SK-N-MC (cell line): Measurements from ENCODE around the gene MYEOV.
A peak's percentile ranks its signal among the peaks of the same experiment; 100 is the strongest.

Source experiments
- DNase-seq: peaks from one replicate; pipeline ENCODE4 v3.0.0-alpha.2; 2011; ENCODE audit warnings: low read depth, low spot score
- H3K27ac ChIP-seq: fragments of 200-600 bp; sonication (generic); 2 replicates; pipeline ENCODE4 v1.5.1; 2016; ENCODE audit warnings: mixed run types
- H3K36me3 ChIP-seq: fragments of 200-600 bp; sonication (generic); 2 replicates; pipeline ENCODE4 v1.6.1; 2017; ENCODE audit warnings: antibody characterized with exemption, low read length, mixed read lengths; ENCODE audit not compliant: insufficient read depth
- H3K4me3 ChIP-seq: fragments of 200-600 bp; sonication (generic); 2 replicates; pipeline ENCODE4 v1.5.1; 2016
- H3K9ac ChIP-seq: fragments of 200-600 bp; sonication (generic); 2 replicates; pipeline ENCODE4 v1.8.0; 2017; ENCODE audit warnings: mixed run types, mixed read lengths; ENCODE audit not compliant: insufficient read length
- H3K9me3 ChIP-seq: fragments of 200-600 bp; sonication (generic); 2 replicates; pipeline ENCODE4 v1.6.1; 2017; ENCODE audit warnings: low read depth, mild to moderate bottlenecking, antibody characterized with exemption, low read length, moderate library complexity, mixed read lengths
- EZH2 ChIP-seq: fragments of 200-600 bp; sonication (generic); IDR thresholded peaks from one replicate; pipeline ENCODE4 v1.6.1; 2017; ENCODE audit warnings: antibody characterized with exemption
- FOXP2 ChIP-seq: optimal IDR thresholded peaks from 2 replicates; pipeline ENCODE3; 2011; ENCODE audit warnings: mild to moderate bottlenecking, moderate library complexity; ENCODE audit not compliant: insufficient read depth; ENCODE audit errors: extremely low read length, control extremely low read depth
- POLR2AphosphoS5 ChIP-seq: IDR thresholded peaks from 2 replicates; pipeline ENCODE4 v1.6.1; 2012; ENCODE audit warnings: mild to moderate bottlenecking, low read depth, low read length, borderline replicate concordance

MYEOV gene

DNA sequence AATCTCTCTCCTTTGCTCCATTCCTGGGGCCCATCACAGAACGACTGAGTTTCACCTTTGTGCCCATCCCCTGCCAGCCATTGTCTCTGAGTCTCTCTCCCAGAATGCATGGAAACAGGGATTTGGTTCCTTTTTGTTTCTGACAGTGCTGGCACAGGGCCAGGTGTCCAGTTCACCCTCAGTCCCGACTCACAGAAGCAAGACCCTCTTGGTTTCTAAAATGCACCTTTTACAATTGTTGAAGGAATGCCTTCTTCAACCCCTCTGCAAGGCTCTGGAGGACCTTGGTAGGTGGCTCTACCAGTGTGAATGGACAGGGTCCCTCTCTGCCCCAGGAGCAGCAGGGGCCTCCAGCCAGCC is 5.1 kb upstream of the MYEOV start:
- H3K4me3 ChIP-seq = no peak overlapping the region
- no peak overlapping the region for H3K9ac ChIP-seq
- DNase-seq = no peak
- H3K9me3 ChIP-seq = no peaks in the 10 kb centered on the region
- H3K27ac ChIP-seq = no peak overlapping the region
- TF ChIP-seq POLR2AphosphoS5 = no peak
- no peak for TF ChIP-seq EZH2
- no peak for TF ChIP-seq FOXP2
- H3K36me3 ChIP-seq = no peaks in the 10 kb centered on the region

GRCh38 chr11:69290806-69291205 is 3.1 kb upstream of the MYEOV start:
- DNase-seq = no peak
- no peaks in the 10 kb centered on the region for H3K9me3 ChIP-seq
- TF ChIP-seq EZH2 = no peak
- no peak for TF ChIP-seq FOXP2
- TF ChIP-seq POLR2AphosphoS5 = no peak

DNA sequence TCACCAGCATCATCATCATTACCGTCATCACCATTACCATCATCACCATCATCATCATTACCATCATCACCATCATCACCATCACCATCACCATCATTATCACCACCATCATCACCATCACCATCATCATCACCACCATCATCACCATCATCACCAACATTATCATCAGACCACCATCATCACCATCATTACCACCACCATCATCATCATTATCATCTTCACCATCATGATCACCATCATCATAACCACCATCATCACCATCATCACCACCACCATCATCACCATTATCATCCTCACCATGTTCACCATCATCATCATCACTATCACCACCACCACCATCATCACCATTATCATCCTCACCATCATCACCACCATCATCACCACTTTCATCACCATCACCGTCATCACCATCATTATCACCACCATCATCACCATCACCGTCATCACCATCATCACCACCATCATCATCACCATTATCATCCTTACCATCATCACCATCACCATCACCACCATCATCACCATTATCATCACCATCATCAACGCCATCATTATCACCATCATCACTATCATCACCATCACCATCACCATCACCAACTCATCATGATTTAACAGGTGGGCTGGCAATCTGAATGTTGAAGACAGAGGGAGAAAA is 2.4 kb upstream of the MYEOV start:
- H3K9ac ChIP-seq = no peak overlapping the region
- no peak for DNase-seq
- no peak overlapping the region for H3K4me3 ChIP-seq
- TF ChIP-seq POLR2AphosphoS5 = no peak
- TF ChIP-seq EZH2 = no peak
- H3K36me3 ChIP-seq = peaks cover 17% of the 10 kb centered on the region
- H3K9me3 ChIP-seq = no peaks in the 10 kb centered on the region
- no peak overlapping the region for H3K27ac ChIP-seq

More at GRCh38 chr11:69290806-69291205, 3.1 kb upstream of the MYEOV start:
- Histone ChIP-seq H3K27ac (no peak overlapping the region), H3K4me3 (no peak overlapping the region), H3K9ac (no peak overlapping the region), H3K36me3 (peaks cover 9% of the 10 kb centered on the region)

DNA sequence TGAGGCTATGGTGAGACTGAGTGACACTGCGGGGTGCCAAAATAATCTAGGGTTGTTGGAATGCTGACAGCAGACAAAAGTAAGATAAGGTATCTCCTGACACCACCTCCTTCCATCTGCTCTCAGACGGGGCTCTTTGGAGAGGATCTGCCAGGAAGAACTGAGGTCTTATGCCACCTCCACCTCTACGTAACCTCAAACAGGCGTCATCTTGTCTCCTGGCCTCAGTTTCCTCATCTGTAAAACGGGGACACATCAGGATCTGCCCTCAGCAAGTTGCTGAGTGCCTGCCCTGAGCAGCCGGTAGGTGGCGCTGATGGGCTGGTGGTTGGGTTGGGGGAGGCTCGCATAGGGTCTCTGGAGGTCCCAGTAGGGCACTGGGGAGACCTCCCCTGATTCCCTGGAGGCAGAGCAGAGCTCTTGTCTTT is 1.7 kb upstream of the MYEOV start:
- DNase-seq = no peak
- TF ChIP-seq EZH2 (no peak), FOXP2 (no peak), POLR2AphosphoS5 (no peak; the same call in 1 of the 2 replicates)
- Histone ChIP-seq H3K4me3 (no peak overlapping the region), H3K9me3 (no peaks in the 10 kb centered on the region), H3K27ac (no peak overlapping the region), H3K9ac (no peak overlapping the region), H3K36me3 (peaks cover 23% of the 10 kb centered on the region)

DNA sequence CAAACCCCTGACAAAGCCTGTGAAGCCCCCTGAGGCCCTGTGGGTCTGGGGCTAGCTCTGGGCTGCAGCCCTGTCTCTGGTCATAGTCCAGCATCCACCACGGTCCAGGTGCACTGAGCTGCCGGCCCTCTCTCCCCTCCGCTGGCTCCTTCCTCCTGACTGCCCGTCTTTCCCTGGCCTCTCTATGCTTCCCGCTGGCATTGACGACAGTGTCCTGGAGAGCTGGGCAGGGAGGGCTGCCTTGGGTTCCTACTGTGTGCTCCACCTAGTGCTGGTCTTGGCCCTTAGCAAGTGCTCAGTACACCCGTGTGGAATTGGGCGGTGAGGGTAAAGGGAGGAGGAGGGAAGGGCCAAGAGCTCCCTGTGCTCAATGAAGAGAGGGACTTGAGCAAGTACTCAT is 868 bp upstream of the MYEOV start:
- H3K4me3 ChIP-seq = no peak overlapping the region
- no peaks in the 10 kb centered on the region for H3K9me3 ChIP-seq
- no peak for DNase-seq
- no peak overlapping the region for H3K9ac ChIP-seq
- TF ChIP-seq FOXP2 (no peak), EZH2 (no peak), POLR2AphosphoS5 (no peak)
- H3K27ac ChIP-seq = peak overlapping the region; percentile 87
- peaks cover 32% of the 10 kb centered on the region for H3K36me3 ChIP-seq

DNA sequence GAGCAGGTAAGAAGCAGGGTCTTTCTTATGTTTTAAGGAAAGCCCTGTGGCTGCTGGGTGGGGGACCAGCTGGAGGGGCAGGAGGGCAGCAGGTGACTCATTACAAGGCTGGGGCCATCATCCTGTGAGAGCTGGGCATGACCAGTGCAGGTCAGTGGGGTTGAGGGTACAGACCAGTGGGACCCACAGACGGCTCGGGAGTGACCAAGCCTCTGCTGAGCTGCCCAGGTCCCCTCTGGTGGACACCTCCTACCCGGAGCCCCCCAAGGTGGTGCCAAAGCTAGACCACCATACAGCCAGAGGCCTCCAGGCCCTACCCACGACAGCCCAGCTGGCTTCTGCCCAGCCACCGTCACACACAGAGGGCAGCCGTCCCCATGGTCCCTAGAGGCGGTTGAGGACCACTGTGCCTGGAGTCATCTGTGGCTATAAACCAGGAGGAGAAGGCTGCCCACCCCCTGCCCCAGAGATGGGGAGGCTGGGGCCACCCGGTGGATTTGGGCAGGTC is 670 bp downstream of the MYEOV start:
- Histone ChIP-seq H3K4me3 (peak overlapping the region; percentile 95), H3K9ac (peak overlapping the region; percentile 87), H3K27ac (peak overlapping the region; percentile 61; the same call in 1 of the 2 replicates), H3K36me3 (peaks cover 34% of the 10 kb centered on the region), H3K9me3 (no peaks in the 10 kb centered on the region)
- no peak for DNase-seq
- no peak for TF ChIP-seq FOXP2
- TF ChIP-seq EZH2 = no peak
- no peak for TF ChIP-seq POLR2AphosphoS5

- DNase-seq = no peak
- Histone ChIP-seq H3K9me3 (no peaks in the 10 kb centered on the region), H3K9ac (peak overlapping the region; percentile 87), H3K4me3 (peak overlapping the region; percentile 95), H3K27ac (peak overlapping the region; percentile 61; the same call in 1 of the 2 replicates), H3K36me3 (peaks cover 34% of the 10 kb centered on the region)
- TF ChIP-seq POLR2AphosphoS5 (no peak), FOXP2 (no peak), EZH2 (no peak)
Measured at GRCh38 chr11:69295079-69295994, 1.4 kb downstream of the MYEOV start.

GRCh38 chr11:69295995-69296889 is 2.3 kb downstream of the MYEOV start:
- TF ChIP-seq EZH2 (no peak), POLR2AphosphoS5 (no peak), FOXP2 (no peak)

More at GRCh38 chr11:69295995-69296889, 2.3 kb downstream of the MYEOV start:
- peak overlapping the region; percentile 95 for H3K4me3 ChIP-seq
- H3K9me3 ChIP-seq = no peaks in the 10 kb centered on the region
- peak overlapping the region; percentile 47; the same call in 1 of the 2 replicates for H3K27ac ChIP-seq
- no peak for DNase-seq
- peaks cover 34% of the 10 kb centered on the region for H3K36me3 ChIP-seq
- no peak overlapping the region for H3K9ac ChIP-seq
